ENCODE data around the gene HDAC5. TPM values are rescaled to one million over a fixed set of nuclear protein-coding genes. Genes with fewer than 3 reads are reported as not detected.
A peak's percentile ranks its signal among the peaks of the same experiment; 100 is the strongest.
"Not testable (repeated sequence)": the region's sequence is repeated elsewhere in the genome, so short reads cannot be mapped to it uniquely, and the experiment has no call there.

The HDAC5 gene
- total and polyA plus RNA-seq, 8 donors = 13.3 to 311 (median 19.1) TPM

GRCh38 chr17:44121997-44122815 is 1.2 kb downstream of the HDAC5 start:
- no peak for TF ChIP-seq POLR2A (IDR thresholded peaks at IDR 0.05)
- no peak for TF ChIP-seq CTCF (IDR thresholded peaks at IDR 0.05)
- no peak for TF ChIP-seq POLR2AphosphoS5 (IDR thresholded peaks at IDR 0.05)
- TF ChIP-seq EP300 (IDR thresholded peaks at IDR 0.05) = no peak
- WGBS, 5 donors = 12 to 60% (median 35%) methylated on average over 1 of the region's 1 CpG
- H3K27ac ChIP-seq = peak overlapping the region in 4 of 5 donors; percentile 88 to 98 (median 94)
- H3K27me3 ChIP-seq = no peaks in the 10 kb centered on the region
- peaks cover 0 to 6% (median 4%) of the 10 kb centered on the region in 4 donors for H3K36me3 ChIP-seq
- DNase-seq = no peak
- peaks cover 22 to 65% (median 55%) of the 10 kb centered on the region in 4 donors for H3K4me1 ChIP-seq
- intact Hi-C loops (cut with DNase I; ENCODE audit: low total_unique reads) = no loop called here
- no peaks in the 10 kb centered on the region for H3K9me3 ChIP-seq
- peak overlapping the region; percentile 87 to 100 (median 94) for H3K4me3 ChIP-seq

GRCh38 chr17:44120851-44121605 is 2.4 kb downstream of the HDAC5 start:
- intact Hi-C loops (cut with DNase I; ENCODE audit: low total_unique reads) = no loop called here
- Histone ChIP-seq H3K4me3 (peak overlapping the region in 1 of 4 donors; percentile 92), H3K9me3 (no peaks in the 10 kb centered on the region), H3K4me1 (peaks cover 22 to 73% (median 57%) of the 10 kb centered on the region in 4 donors), H3K27me3 (no peaks in the 10 kb centered on the region), H3K36me3 (peaks cover 0 to 18% (median 15%) of the 10 kb centered on the region in 4 donors), H3K27ac (peak overlapping the region in 2 of 5 donors; percentile 25 to 98)
- 49 to 61% (median 57%) methylated on average over 9 of the region's 9 CpGs for WGBS, 5 donors
- DNase-seq = peak in 1 of 2 donors; percentile 37
- TF ChIP-seq EP300 (IDR thresholded peaks at IDR 0.05) (no peak), POLR2A (IDR thresholded peaks at IDR 0.05) (no peak), POLR2AphosphoS5 (IDR thresholded peaks at IDR 0.05) (no peak), CTCF (IDR thresholded peaks at IDR 0.05) (no peak)

- H3K36me3 ChIP-seq = peaks cover 0 to 26% (median 21%) of the 10 kb centered on the region in 4 donors
- H3K4me1 ChIP-seq = peaks cover 29 to 81% (median 65%) of the 10 kb centered on the region in 4 donors
- peak in 1 of 2 donors; percentile 3 for DNase-seq
- peak overlapping the region in 1 of 5 donors; percentile 98 for H3K27ac ChIP-seq
- H3K27me3 ChIP-seq; intact Hi-C loops (cut with DNase I; ENCODE audit: low total_unique reads); H3K9me3 ChIP-seq; H3K4me3 ChIP-seq: not testable (repeated sequence)
- WGBS, 5 donors = 92 to 98% (median 94%) methylated on average over 10 to 11 of the region's 11 CpGs
Observed at GRCh38 chr17:44120281-44120680, 3.2 kb downstream of the HDAC5 start.

- Histone ChIP-seq H3K4me1 (peaks cover 31 to 85% (median 67%) of the 10 kb centered on the region in 4 donors), H3K27ac (no peak overlapping the region), H3K27me3 (no peaks in the 10 kb centered on the region), H3K36me3 (peaks cover 0 to 31% (median 26%) of the 10 kb centered on the region in 4 donors), H3K9me3 (no peaks in the 10 kb centered on the region), H3K4me3 (no peak overlapping the region)
- peak in 1 of 2 donors; percentile 5 for DNase-seq
- TF ChIP-seq EP300 (IDR thresholded peaks at IDR 0.05) = no peak
- TF ChIP-seq CTCF (IDR thresholded peaks at IDR 0.05) = no peak
- no peak for TF ChIP-seq POLR2A (IDR thresholded peaks at IDR 0.05)
- no peak for TF ChIP-seq POLR2AphosphoS5 (IDR thresholded peaks at IDR 0.05)
- 88 to 100% (median 90%) methylated on average over 2 of the region's 2 CpGs for WGBS, 5 donors
- intact Hi-C loops (cut with DNase I; ENCODE audit: low total_unique reads) = no loop called here
Observed at GRCh38 chr17:44119798-44120197, 3.6 kb downstream of the HDAC5 start.
